WTC11 (cell line): ENCODE measurements around the gene CMTR1. TPM values are rescaled to one million over a fixed set of nuclear protein-coding genes. Genes with fewer than 3 reads are reported as not detected.

Source experiments
- ATAC-seq: fragments of 200-7000 bp; cut with Tn5 transposase; 2 replicates; pipeline ENCODE4 v1.10.0; 2021; ENCODE audit warnings: mild to moderate bottlenecking, moderate library complexity
- CTCF ChIA-PET: fragments of 300-600 bp; sonication (Branson Sonifier 250); formaldehyde crosslinking; loops from one replicate; lab custom pipeline; 2021; ENCODE audit warnings: antibody characterized with exemption; lab: Charles Lee
- POLR2A ChIA-PET: fragments of 350-600 bp; sonication (Branson Sonifier 250); formaldehyde crosslinking; loops from one replicate; lab custom pipeline; 2021; ENCODE audit warnings: antibody characterized with exemption; lab: Charles Lee
- DNase-seq: peaks from one replicate; pipeline ENCODE4 v3.0.0; 2021; ENCODE audit warnings: low spot score
- H3K27ac Mint-ChIP-seq: 2 replicates; pipeline ENCODE4 v1.8.0; 2021; ENCODE audit warnings: mixed read lengths
- H3K27me3 Mint-ChIP-seq: 2 replicates; pipeline ENCODE4 v1.8.0; 2021; ENCODE audit warnings: low read depth, mild to moderate bottlenecking, moderate library complexity, mixed read lengths
- H3K36me3 Mint-ChIP-seq: 2 replicates; pipeline ENCODE4 v1.8.0; 2021; ENCODE audit warnings: mixed read lengths
- H3K4me1 Mint-ChIP-seq: 2 replicates; pipeline ENCODE4 v1.8.0; 2022; ENCODE audit warnings: mixed read lengths
- H3K4me3 Mint-ChIP-seq: 2 replicates; pipeline ENCODE4 v1.8.0; 2021; ENCODE audit warnings: mild to moderate bottlenecking, moderate library complexity, mixed read lengths
- H3K9me3 Mint-ChIP-seq: 2 replicates; pipeline ENCODE4 v1.8.0; 2021; ENCODE audit warnings: mixed read lengths
- ARID4B ChIP-seq: sonication (generic); formaldehyde crosslinking; IDR thresholded peaks from 2 replicates; pipeline ENCODE4 v1.8.0; 2023; ENCODE audit warnings: missing genetic modification reagents, mild to moderate bottlenecking, borderline replicate concordance
- ATF3 ChIP-seq: sonication (generic); formaldehyde crosslinking; conservative IDR thresholded peaks from 2 replicates; pipeline ENCODE4 v1.8.1; 2022; ENCODE audit warnings: mild to moderate bottlenecking, missing genetic modification reagents
- CTCF ChIP-seq: fragments of 200-600 bp; IDR thresholded peaks from 2 replicates; pipeline ENCODE4 v1.8.0; 2022; ENCODE audit warnings: antibody characterized with exemption
- ELF4 ChIP-seq: sonication (generic); formaldehyde crosslinking; IDR thresholded peaks from 2 replicates; pipeline ENCODE4 v1.8.1; 2022; ENCODE audit warnings: low read depth, mild to moderate bottlenecking, moderate library complexity, missing genetic modification reagents
- MYBL2 ChIP-seq: sonication (generic); formaldehyde crosslinking; IDR thresholded peaks from 2 replicates; pipeline ENCODE4 v1.8.1; 2023; ENCODE audit warnings: mild to moderate bottlenecking, moderate library complexity, missing genetic modification reagents
- NFATC4 ChIP-seq: fragments of 250-450 bp; sonication (Bioruptor Pico); IDR thresholded peaks from 2 replicates; pipeline ENCODE4 v1.9.0; 2021; ENCODE audit warnings: mild to moderate bottlenecking
- NFE2L1 ChIP-seq: sonication (generic); formaldehyde crosslinking; IDR thresholded peaks from 2 replicates; pipeline ENCODE4 v1.8.1; 2023; ENCODE audit warnings: missing genetic modification reagents
- NR1H2 ChIP-seq: sonication (generic); formaldehyde crosslinking; IDR thresholded peaks from 2 replicates; pipeline ENCODE4 v1.9.0; 2021; ENCODE audit warnings: mild to moderate bottlenecking, moderate library complexity, missing genetic modification reagents
- SMAD3 ChIP-seq: sonication (generic); formaldehyde crosslinking; IDR thresholded peaks from 2 replicates; pipeline ENCODE4 v1.8.0; 2022; ENCODE audit warnings: missing genetic modification reagents, mild to moderate bottlenecking, borderline replicate concordance
- STAT6 ChIP-seq: sonication (generic); formaldehyde crosslinking; conservative IDR thresholded peaks from 2 replicates; pipeline ENCODE4 v1.8.1; 2023; ENCODE audit warnings: mild to moderate bottlenecking, low read depth, missing genetic modification reagents, moderate library complexity
- TEAD4 ChIP-seq: sonication (generic); formaldehyde crosslinking; IDR thresholded peaks from 2 replicates; pipeline ENCODE4 v1.8.0; 2022; ENCODE audit warnings: mild to moderate bottlenecking, missing genetic modification reagents
- ZMAT4 ChIP-seq: fragments of 250-450 bp; sonication (Bioruptor Pico); IDR thresholded peaks from 2 replicates; pipeline ENCODE4 v1.9.0; 2021; ENCODE audit warnings: mild to moderate bottlenecking
- ZNF317 ChIP-seq: sonication (generic); formaldehyde crosslinking; IDR thresholded peaks from 2 replicates; pipeline ENCODE4 v1.8.1; 2023; ENCODE audit warnings: low read depth, mild to moderate bottlenecking, moderate library complexity, missing genetic modification reagents, borderline replicate concordance
- ZNF423 ChIP-seq: fragments of 250-450 bp; sonication (Bioruptor Pico); IDR thresholded peaks from 2 replicates; pipeline ENCODE4 v2.1.2; 2022; ENCODE audit warnings: mild to moderate bottlenecking, moderate library complexity
- ZNF671 ChIP-seq: fragments of 250-450 bp; sonication (Bioruptor Pico); IDR thresholded peaks from 2 replicates; pipeline ENCODE4 v1.8.0; 2021; ENCODE audit warnings: mild to moderate bottlenecking
- total RNA-seq: library from RNA; stranded (reverse); gene quantifications from 3 replicates; pipeline ENCODE4 v1.2.3, GENCODE V29; 2021

CMTR1 gene
- total RNA-seq, 1 experiment from 2014 or later: 38.6 TPM

GRCh38 chr6:37501632-37502491, 68.8 kb downstream of the CMTR1 start:
- ChIA-PET CTCF (interaction anchor here (1.4 to 3.7 kb wide), 4 partner anchors 17 to 36 kb away, joined by 3 to 22 read pairs (median 7); no protein-coding TSS in a partner anchor), POLR2A (no interaction called here)
- Mint-ChIP-seq H3K27me3 (peaks cover 15% of the 10 kb centered on the region), H3K9me3 (peaks cover 11% of the 10 kb centered on the region), H3K4me3 (no peak overlapping the region), H3K27ac (no peak overlapping the region), H3K36me3 (no peaks in the 10 kb centered on the region), H3K4me1 (peaks cover 37% of the 10 kb centered on the region)
- ATAC-seq (no peak), DNase-seq (no peak)
- no peak for TF ChIP-seq NFATC4 (CRISPR knock-in tag)
- TF ChIP-seq ATF3 (CRISPR knock-in tag): no peak
- no peak for TF ChIP-seq ZNF317 (CRISPR knock-in tag)
- TF ChIP-seq MYBL2 (CRISPR knock-in tag): no peak
- no peak for TF ChIP-seq STAT6 (CRISPR knock-in tag)
- TF ChIP-seq ZNF423: no peak
- no peak for TF ChIP-seq CTCF
- no peak for TF ChIP-seq NFE2L1 (CRISPR knock-in tag)
- TF ChIP-seq ZMAT4: no peak
- no peak for TF ChIP-seq SMAD3 (CRISPR knock-in tag)
- TF ChIP-seq ELF4: no peak
- TF ChIP-seq ZNF671 (CRISPR knock-in tag): no peak

- H3K36me3 Mint-ChIP-seq: no peaks in the 10 kb centered on the region
- peaks cover 36% of the 10 kb centered on the region for H3K4me1 Mint-ChIP-seq
- H3K27me3 Mint-ChIP-seq: peaks cover 15% of the 10 kb centered on the region
- no peak overlapping the region for H3K27ac Mint-ChIP-seq
- CTCF ChIA-PET: interaction anchor here (0.6 to 3.7 kb wide), 2 partner anchors 35 to 226 kb away, joined by 3 to 22 read pairs; no protein-coding TSS in a partner anchor
- H3K4me3 Mint-ChIP-seq: no peak overlapping the region
- DNase-seq (no peak), ATAC-seq (no peak)
- H3K9me3 Mint-ChIP-seq: peaks cover 11% of the 10 kb centered on the region
- POLR2A ChIA-PET: no interaction called here
- TF ChIP-seq NR1H2 (CRISPR knock-in tag): no peak
- TF ChIP-seq ARID4B (CRISPR knock-in tag): no peak
- TF ChIP-seq TEAD4: no peak
These were observed 69.8 kb downstream of the CMTR1 start for GRCh38 chr6:37502703-37503291.
